Naive B cell (primary cell): Measurements from ENCODE around the gene MGST3. TPM values are rescaled to one million over a fixed set of nuclear protein-coding genes. Genes with fewer than 3 reads are reported as not detected.
A peak's percentile ranks its signal among the peaks of the same experiment; 100 is the strongest.
"Not testable (repeated sequence)": the region's sequence is repeated elsewhere in the genome, so short reads cannot be mapped to it uniquely, and the experiment has no call there.

Experiments
- ATAC-seq, 2 donors: fragments of 150-1000 bp; cut with Tn5 transposase; 2 replicates each; pipeline ENCODE4 v1.10.0; 2021; ENCODE audit warnings: low read depth in 2 of 2, mild to moderate bottlenecking in 2 of 2, moderate library complexity in 2 of 2
- DNase-seq: peaks from one replicate; pipeline ENCODE4 v3.0.0; 2022
- H3K27ac Mint-ChIP-seq, 6 donors: one replicate each; pipeline ENCODE4 v1.8.0; 2020 to 2022; ENCODE audit warnings: mild to moderate bottlenecking in 6 of 6, mixed read lengths in 6 of 6, moderate library complexity in 5 of 6, inconsistent platforms in 2 of 6
- H3K27me3 Mint-ChIP-seq, 3 donors: one replicate each; pipeline ENCODE4 v1.8.0; 2021 to 2022; ENCODE audit warnings: mixed read lengths in 3 of 3, mild to moderate bottlenecking in 1 of 3
- H3K36me3 Mint-ChIP-seq, 2 donors: one replicate each; pipeline ENCODE4 v1.8.0; 2020 to 2022; ENCODE audit warnings: mixed read lengths in 2 of 2, inconsistent platforms in 1 of 2, mild to moderate bottlenecking in 1 of 2
- H3K4me1 Mint-ChIP-seq, 3 donors: one replicate each; pipeline ENCODE4 v1.8.0; 2020 to 2022; ENCODE audit warnings: mixed read lengths in 3 of 3, inconsistent platforms in 1 of 3, mild to moderate bottlenecking in 1 of 3, moderate library complexity in 1 of 3
- H3K4me3 Mint-ChIP-seq, 8 donors: one replicate each; pipeline ENCODE4 v1.8.0; 2020 to 2022; ENCODE audit warnings: mild to moderate bottlenecking in 8 of 8, mixed read lengths in 8 of 8, moderate library complexity in 8 of 8, inconsistent platforms in 2 of 8
- H3K9me3 Mint-ChIP-seq, 7 donors: one replicate each; pipeline ENCODE4 v1.8.0; 2020 to 2022; ENCODE audit warnings: mixed read lengths in 7 of 7, mild to moderate bottlenecking in 5 of 7, inconsistent platforms in 2 of 7, moderate library complexity in 1 of 7
- polyA plus RNA-seq, 6 donors: library from polyadenylated mRNA; unstranded; fragments of 300-500 nt; fragmentation: Illumina TruSeq; gene quantifications; one replicate each; pipeline ENCODE4 v1.2.3, GENCODE V29; 2021; ENCODE audit warnings: low read depth in 6 of 6

Gene MGST3
- 100 to 1,000 TPM in 4 of 6 donors, 10 to 100 TPM in 2; 76.4 to 133 (median 116) TPM for polyA plus RNA-seq

GRCh38 chr1:165630629-165631341, at the start of gene MGST3:
Gene MGST3, plus strand, starts transcription at chr1:165631234. Its CDS starts 18,614 bp downstream, at chr1:165649848.
- Mint-ChIP-seq H3K27me3 (peaks cover 0 to 11% (median 0%) of the 10 kb centered on the region in 3 donors), H3K36me3 (no peaks in the 10 kb centered on the region), H3K4me1 (peaks cover 12 to 23% (median 13%) of the 10 kb centered on the region in 3 donors), H3K9me3 (no peaks in the 10 kb centered on the region), H3K4me3 (no peak within 1 kb of the TSS), H3K27ac (peak within 1 kb of the TSS in 3 of 6 donors; percentile 36 to 85 (median 44))
- peak; percentile 89 for ATAC-seq
- peak; percentile 91 for DNase-seq

DNA sequence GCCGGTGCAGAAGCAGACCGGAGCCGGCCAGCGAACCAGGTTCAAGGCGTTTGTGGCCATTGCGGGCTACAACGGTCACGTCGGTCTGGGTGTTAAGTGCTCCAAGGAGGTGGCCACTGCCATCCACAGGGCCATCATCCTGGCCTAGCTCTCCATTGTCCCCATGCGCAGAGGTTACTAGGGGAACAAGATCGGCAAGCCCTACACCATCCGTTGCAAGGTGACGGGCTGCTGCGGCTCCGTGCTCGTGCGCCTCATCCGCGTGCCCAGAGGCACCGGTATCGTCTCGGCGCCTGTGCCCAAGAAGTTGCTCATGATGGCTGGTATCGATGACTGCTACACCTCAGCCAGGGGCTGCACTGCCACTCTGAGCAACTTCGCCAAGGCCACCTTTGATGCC, 49.1 kb upstream of the MGST3 start:
- Mint-ChIP-seq H3K9me3 (no peaks in the 10 kb centered on the region), H3K36me3 (no peaks in the 10 kb centered on the region), H3K4me1 (no peaks in the 10 kb centered on the region), H3K27ac (peak overlapping the region in 1 of 6 donors; percentile 44), H3K27me3 (peaks cover 41 to 49% (median 48%) of the 10 kb centered on the region in 3 donors), H3K4me3 (no peak overlapping the region)
- ATAC-seq (no peak), DNase-seq (no peak)

GRCh38 chr1:165586398-165586797, 44.6 kb upstream of the MGST3 start:
- ATAC-seq, result no peak
- H3K4me1 Mint-ChIP-seq, result no peaks in the 10 kb centered on the region
- H3K27me3 Mint-ChIP-seq, result peaks cover 48 to 67% (median 57%) of the 10 kb centered on the region in 3 donors
- H3K9me3 Mint-ChIP-seq, result no peaks in the 10 kb centered on the region
- no peak for DNase-seq
- H3K27ac Mint-ChIP-seq, result peak overlapping the region in 1 of 6 donors; percentile 70
- no peaks in the 10 kb centered on the region for H3K36me3 Mint-ChIP-seq
- H3K4me3 Mint-ChIP-seq, result no peak overlapping the region

- H3K4me3 Mint-ChIP-seq, H3K4me1 Mint-ChIP-seq, H3K9me3 Mint-ChIP-seq, ATAC-seq, DNase-seq, H3K36me3 Mint-ChIP-seq: not testable (repeated sequence)
- peak overlapping the region in 1 of 6 donors; percentile 33 for H3K27ac Mint-ChIP-seq
- H3K27me3 Mint-ChIP-seq, result peaks cover 37 to 56% (median 49%) of the 10 kb centered on the region in 3 donors
Measured at GRCh38 chr1:165591391-165591790, 39.6 kb upstream of the MGST3 start.

GRCh38 chr1:165592945-165593823, 37.9 kb upstream of the MGST3 start:
- peak overlapping the region in 1 of 8 donors; percentile 42 for H3K4me3 Mint-ChIP-seq
- DNase-seq (peak; percentile 66), ATAC-seq (peak; percentile 34 to 53)
- H3K9me3 Mint-ChIP-seq, result peaks cover 0 to 3% (median 0%) of the 10 kb centered on the region in 7 donors
- H3K27me3 Mint-ChIP-seq, result peaks cover 43 to 54% (median 52%) of the 10 kb centered on the region in 3 donors
- H3K4me1 Mint-ChIP-seq, result peaks cover 15 to 21% (median 17%) of the 10 kb centered on the region in 3 donors
- H3K36me3 Mint-ChIP-seq, result no peaks in the 10 kb centered on the region
- peak overlapping the region in 2 of 6 donors; percentile 2 to 4 for H3K27ac Mint-ChIP-seq

DNA sequence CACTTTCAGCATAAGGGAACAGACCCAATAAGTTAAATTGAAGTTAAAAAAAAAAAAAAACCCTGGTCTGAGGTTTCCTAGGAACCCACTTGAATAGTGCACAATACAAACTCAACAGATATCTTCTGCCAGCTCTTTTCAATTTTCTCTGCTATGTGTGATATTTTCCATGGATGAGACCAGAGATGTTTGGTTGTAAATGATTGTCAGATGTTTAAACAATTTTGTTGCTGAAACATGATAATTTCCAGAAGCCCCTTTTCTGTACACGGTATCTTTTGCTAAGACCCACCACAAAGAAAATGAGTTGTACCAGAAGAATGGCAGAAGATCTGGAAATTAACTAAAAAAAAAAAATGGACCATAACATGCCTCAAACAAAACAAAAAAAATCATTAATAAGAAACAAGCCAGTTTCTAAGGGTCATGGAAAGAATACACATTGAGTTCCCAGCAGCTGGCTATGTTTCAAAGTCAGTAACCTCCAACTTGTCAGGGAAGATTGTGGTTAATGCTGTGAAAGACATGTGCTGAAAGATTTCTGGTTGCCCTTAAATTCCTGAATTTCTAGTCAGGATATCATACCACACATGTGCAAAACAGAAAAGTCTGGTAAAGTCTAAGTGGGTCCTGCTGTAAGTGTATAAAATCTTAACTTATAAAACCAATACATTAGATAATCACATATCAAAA, 35.6 kb upstream of the MGST3 start:
- ATAC-seq, result no peak
- no peak for DNase-seq
- Mint-ChIP-seq H3K4me1 (peaks cover 22 to 29% (median 23%) of the 10 kb centered on the region in 3 donors), H3K4me3 (no peak overlapping the region), H3K36me3 (no peaks in the 10 kb centered on the region), H3K27ac (no peak overlapping the region), H3K27me3 (peaks cover 31 to 46% (median 46%) of the 10 kb centered on the region in 3 donors), H3K9me3 (peaks cover 0 to 4% (median 0%) of the 10 kb centered on the region in 7 donors)

DNA sequence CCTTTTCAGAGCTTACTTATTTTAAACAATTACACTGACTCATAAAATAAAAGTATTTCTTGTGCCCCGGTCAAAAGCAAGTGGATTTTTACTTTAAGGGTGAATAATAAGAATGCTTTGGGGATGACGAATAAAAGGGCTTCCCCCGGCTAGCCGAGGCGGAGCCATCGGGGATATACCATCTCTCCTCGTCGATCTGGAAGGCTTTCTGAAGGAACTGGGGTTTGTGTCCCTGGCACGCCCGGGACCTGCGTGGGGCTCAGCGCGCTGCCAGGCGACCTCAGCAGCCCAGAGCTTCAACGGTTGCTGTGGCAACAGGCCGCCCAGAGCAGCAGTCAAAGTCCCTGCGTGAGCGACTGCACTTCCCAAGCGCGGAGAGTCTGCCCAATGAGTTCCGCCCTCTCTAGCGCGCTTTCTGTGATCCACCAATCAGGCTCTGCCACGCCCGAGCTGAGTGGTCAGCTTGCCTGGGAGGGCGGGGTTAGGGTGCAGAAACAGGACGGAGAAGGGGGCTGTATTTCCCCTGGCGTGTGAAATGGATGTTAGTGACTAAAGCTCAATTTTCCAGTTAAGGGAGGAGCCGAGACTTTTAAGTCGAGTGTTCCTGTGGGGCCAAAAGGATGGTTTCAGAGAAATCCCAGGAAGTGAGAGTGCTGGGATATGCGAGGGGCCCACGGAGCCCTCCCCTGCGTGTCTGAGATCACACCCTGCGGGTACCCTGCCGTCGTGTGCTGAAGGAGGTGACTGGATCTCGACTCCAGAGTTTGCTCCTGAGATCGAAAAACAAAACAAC, 33.0 kb upstream of the MGST3 start:
- ATAC-seq (peak; percentile 96 to 97), DNase-seq (peak; percentile 81)
- peaks cover 0 to 4% (median 0%) of the 10 kb centered on the region in 7 donors for H3K9me3 Mint-ChIP-seq
- no peaks in the 10 kb centered on the region for H3K36me3 Mint-ChIP-seq
- H3K27ac Mint-ChIP-seq, result peak overlapping the region; percentile 62 to 94 (median 80)
- H3K4me3 Mint-ChIP-seq, result peak overlapping the region; percentile 80 to 94 (median 91)
- H3K27me3 Mint-ChIP-seq, result peaks cover 27 to 45% (median 36%) of the 10 kb centered on the region in 3 donors
- H3K4me1 Mint-ChIP-seq, result peaks cover 19 to 31% (median 23%) of the 10 kb centered on the region in 3 donors

GRCh38 chr1:165598676-165599059, 32.4 kb upstream of the MGST3 start:
- Mint-ChIP-seq H3K36me3 (no peaks in the 10 kb centered on the region), H3K27ac (peak overlapping the region; percentile 62 to 94 (median 80)), H3K4me1 (peaks cover 19 to 29% (median 22%) of the 10 kb centered on the region in 3 donors), H3K4me3 (peak overlapping the region; percentile 80 to 94 (median 91)), H3K9me3 (peaks cover 0 to 4% (median 0%) of the 10 kb centered on the region in 7 donors), H3K27me3 (peaks cover 23 to 40% (median 31%) of the 10 kb centered on the region in 3 donors)
- ATAC-seq (no peak), DNase-seq (no peak)

DNA sequence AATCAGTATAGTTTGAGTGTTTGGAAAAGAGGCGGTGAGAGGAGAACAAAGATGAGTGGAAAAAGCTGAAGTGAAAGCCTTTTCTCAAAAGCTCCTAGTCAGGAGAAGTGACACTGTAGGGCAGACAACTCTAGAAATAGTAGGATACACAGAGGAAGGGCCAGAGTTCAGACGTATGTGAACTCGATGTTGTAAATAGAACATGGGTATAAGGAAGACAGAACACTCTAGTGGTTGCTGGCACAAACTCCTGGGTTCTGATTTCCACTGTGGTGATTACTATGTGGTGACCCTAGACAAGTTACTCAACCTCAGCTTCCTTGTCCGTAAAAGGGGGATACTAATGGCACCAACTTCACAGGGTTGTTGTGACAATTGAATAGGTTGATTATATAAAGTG, 30.2 kb upstream of the MGST3 start:
- Mint-ChIP-seq H3K36me3 (no peaks in the 10 kb centered on the region), H3K4me3 (no peak overlapping the region), H3K27me3 (peaks cover 19 to 42% (median 34%) of the 10 kb centered on the region in 3 donors), H3K27ac (no peak overlapping the region), H3K9me3 (peaks cover 0 to 4% (median 0%) of the 10 kb centered on the region in 7 donors), H3K4me1 (peaks cover 19 to 29% (median 22%) of the 10 kb centered on the region in 3 donors)
- DNase-seq, result no peak
- no peak for ATAC-seq

GRCh38 chr1:165603810-165604209, 27.2 kb upstream of the MGST3 start:
- ATAC-seq, result no peak
- Mint-ChIP-seq H3K4me1 (peaks cover 2 to 10% (median 5%) of the 10 kb centered on the region in 3 donors), H3K36me3 (no peaks in the 10 kb centered on the region), H3K4me3 (no peak overlapping the region), H3K27ac (no peak overlapping the region), H3K27me3 (peaks cover 17 to 31% (median 22%) of the 10 kb centered on the region in 3 donors), H3K9me3 (no peaks in the 10 kb centered on the region)
- DNase-seq, result no peak

GRCh38 chr1:165605246-165605645, 25.8 kb upstream of the MGST3 start:
- DNase-seq (no peak), ATAC-seq (no peak)
- Mint-ChIP-seq H3K4me3 (no peak overlapping the region), H3K4me1 (peaks cover 2 to 8% (median 5%) of the 10 kb centered on the region in 3 donors), H3K27ac (peak overlapping the region in 1 of 6 donors; percentile 72), H3K27me3 (peaks cover 15 to 28% (median 19%) of the 10 kb centered on the region in 3 donors), H3K36me3 (no peaks in the 10 kb centered on the region), H3K9me3 (no peaks in the 10 kb centered on the region)

DNA sequence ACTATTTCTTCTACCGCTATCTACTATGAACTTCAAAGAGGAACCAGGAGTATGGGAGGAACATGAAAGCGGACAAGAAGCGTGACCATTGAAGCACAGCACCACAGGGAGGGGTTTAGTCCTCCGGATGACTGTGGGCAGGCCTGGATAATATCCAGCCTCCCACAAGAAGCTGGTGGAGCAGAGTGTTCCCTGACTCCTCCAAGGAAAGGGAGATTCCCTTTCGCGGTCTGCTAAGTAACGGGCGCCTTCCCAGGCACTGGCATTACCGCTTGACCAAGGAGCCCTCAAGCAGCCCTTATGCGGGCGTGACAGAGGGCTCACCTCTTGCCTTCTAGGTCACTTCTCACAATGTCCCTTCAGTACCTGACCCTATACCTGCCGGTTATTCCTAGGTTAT, 24.4 kb upstream of the MGST3 start:
- not testable (repeated sequence) for H3K9me3 Mint-ChIP-seq

More for the DNA sequence above, 24.4 kb upstream of the MGST3 start:
- not testable (repeated sequence) for ATAC-seq, H3K4me3 Mint-ChIP-seq, H3K36me3 Mint-ChIP-seq, DNase-seq, H3K4me1 Mint-ChIP-seq, H3K27ac Mint-ChIP-seq
- peaks cover 15 to 29% (median 25%) of the 10 kb centered on the region in 3 donors for H3K27me3 Mint-ChIP-seq
